Measurements from ENCODE around the gene PPP2R5B.

DNA sequence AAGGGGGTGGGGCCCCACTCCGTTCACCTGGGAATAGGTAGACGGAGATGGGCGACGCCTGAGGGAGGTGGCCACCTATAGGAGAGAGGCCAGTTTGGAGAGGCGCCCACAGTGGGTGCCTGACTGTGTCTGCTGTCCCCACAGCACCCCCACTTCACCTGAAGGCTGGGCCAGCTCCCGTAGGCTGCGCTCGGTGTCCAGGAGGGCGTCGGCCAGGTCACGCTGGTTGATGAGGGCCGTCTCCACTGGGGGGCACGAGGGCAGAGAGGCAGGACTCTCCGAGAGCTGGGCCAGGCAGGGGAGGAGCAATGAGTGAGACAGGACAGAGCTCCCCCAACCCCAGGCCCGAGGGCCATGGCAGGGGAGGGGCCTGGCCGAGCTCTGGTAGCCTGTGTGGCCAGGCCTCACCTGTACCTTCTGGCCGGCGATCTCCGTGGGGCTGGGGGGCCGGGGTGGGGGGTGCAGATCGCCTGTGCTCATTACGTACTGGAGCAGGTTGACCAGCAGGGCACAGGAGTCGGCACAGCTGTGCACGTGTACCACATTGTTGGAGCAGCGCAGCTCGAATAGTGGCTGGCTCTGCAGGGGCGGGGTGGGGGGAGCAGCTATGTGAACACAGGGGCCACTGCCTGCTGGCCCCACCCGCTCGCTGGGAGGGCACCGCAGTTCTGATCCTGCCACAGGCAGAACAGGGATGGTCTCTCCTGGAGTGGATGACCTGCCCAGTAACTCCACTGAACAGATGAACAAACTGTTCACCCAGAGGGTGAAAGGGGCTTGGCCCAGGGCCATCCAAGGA, 22.2 kb upstream of the PPP2R5B start:
- TF ChIP-seq, protein P1, sequence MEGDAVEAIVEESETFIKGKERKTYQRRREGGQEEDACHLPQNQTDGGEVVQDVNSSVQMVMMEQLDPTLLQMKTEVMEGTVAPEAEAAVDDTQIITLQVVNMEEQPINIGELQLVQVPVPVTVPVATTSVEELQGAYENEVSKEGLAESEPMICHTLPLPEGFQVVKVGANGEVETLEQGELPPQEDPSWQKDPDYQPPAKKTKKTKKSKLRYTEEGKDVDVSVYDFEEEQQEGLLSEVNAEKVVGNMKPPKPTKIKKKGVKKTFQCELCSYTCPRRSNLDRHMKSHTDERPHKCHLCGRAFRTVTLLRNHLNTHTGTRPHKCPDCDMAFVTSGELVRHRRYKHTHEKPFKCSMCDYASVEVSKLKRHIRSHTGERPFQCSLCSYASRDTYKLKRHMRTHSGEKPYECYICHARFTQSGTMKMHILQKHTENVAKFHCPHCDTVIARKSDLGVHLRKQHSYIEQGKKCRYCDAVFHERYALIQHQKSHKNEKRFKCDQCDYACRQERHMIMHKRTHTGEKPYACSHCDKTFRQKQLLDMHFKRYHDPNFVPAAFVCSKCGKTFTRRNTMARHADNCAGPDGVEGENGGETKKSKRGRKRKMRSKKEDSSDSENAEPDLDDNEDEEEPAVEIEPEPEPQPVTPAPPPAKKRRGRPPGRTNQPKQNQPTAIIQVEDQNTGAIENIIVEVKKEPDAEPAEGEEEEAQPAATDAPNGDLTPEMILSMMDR (conservative IDR thresholded peaks at IDR 0.05 in 1 of 2, IDR thresholded peaks at IDR 0.05 in 1 of 2; ENCODE audit: low read depth in 1 of 2, low read length in 2 of 2): no peak
- no peak for TF ChIP-seq EZH2 (IDR thresholded peaks at IDR 0.05; ENCODE audit: low read length, missing control alignments)

Measured in fibroblast of lung (primary cell).